Stimulated activated CD8-positive, alpha-beta memory T cell treated with anti-CD3 and anti-CD28 coated beads, Interleukin-12 subunit alpha, Interleukin-12 subunit beta, amount 100 ng/mL, for 4 hours (primary cell): ENCODE measurements around the gene TMPRSS3.

Experiments
- DNase-seq: peaks from one replicate; pipeline ENCODE4 v3.0.0-alpha.2; 2020; ENCODE audit warnings: low read depth

Gene TMPRSS3

GRCh38 chr21:42350318-42350910, 45.4 kb downstream of the TMPRSS3 start:
- DNase-seq = no peak

- DNase-seq = no peak
Observed at GRCh38 chr21:42349420-42350317, 46.2 kb downstream of the TMPRSS3 start.

GRCh38 chr21:42348762-42349161, 47.1 kb downstream of the TMPRSS3 start:
- no peak for DNase-seq

- no peak for DNase-seq
Observed at GRCh38 chr21:42347601-42348327, 48.1 kb downstream of the TMPRSS3 start.

GRCh38 chr21:42346866-42347600, 48.8 kb downstream of the TMPRSS3 start:
- no peak for DNase-seq

- no peak for DNase-seq
Observed at GRCh38 chr21:42346441-42346840, 49.4 kb downstream of the TMPRSS3 start.

GRCh38 chr21:42344631-42345030, 51.2 kb downstream of the TMPRSS3 start:
- no peak for DNase-seq

- DNase-seq = no peak
Observed at GRCh38 chr21:42343963-42344510, 51.8 kb downstream of the TMPRSS3 start.

- no peak for DNase-seq
Observed at GRCh38 chr21:42343556-42343955, 52.3 kb downstream of the TMPRSS3 start.

GRCh38 chr21:42343101-42343500, 52.8 kb downstream of the TMPRSS3 start:
- DNase-seq = no peak

- no peak for DNase-seq
Observed at GRCh38 chr21:42341776-42342542, 53.9 kb downstream of the TMPRSS3 start.

GRCh38 chr21:42340187-42341050, 55.4 kb downstream of the TMPRSS3 start:
- no peak for DNase-seq

- DNase-seq = no peak
Observed at GRCh38 chr21:42338729-42339715, 56.8 kb downstream of the TMPRSS3 start.

GRCh38 chr21:42337830-42338728, 57.8 kb downstream of the TMPRSS3 start:
- DNase-seq = peak; percentile 42

GRCh38 chr21:42337276-42337675, 58.6 kb downstream of the TMPRSS3 start:
- DNase-seq = no peak

GRCh38 chr21:42336054-42336453, 59.8 kb downstream of the TMPRSS3 start:
- no peak for DNase-seq

- DNase-seq = no peak
Observed at GRCh38 chr21:42332557-42333317, 63.1 kb downstream of the TMPRSS3 start.
